K562 (cell line): ENCODE results near the gene ITPRIP. TPM values are rescaled to one million over a fixed set of nuclear protein-coding genes. Genes with fewer than 3 reads are reported as not detected.

Source experiments
- ATAC-seq: fragments of 200-7000 bp; cut with Tn5 transposase; 3 replicates; pipeline ENCODE4 v1.9.1; 2020; ENCODE audit warnings: moderate library complexity
- BruUV-seq: library from RNA; stranded (reverse); fragments of 400-500 nt; replicated peaks from 2 replicates; lab custom pipeline; 2021; lab: Mats Ljungman, UMichigan
- CTCF ChIA-PET: fragments of 300-600 bp; formaldehyde crosslinking; extraction: SDS; loops from one replicate; lab custom pipeline; 2021; ENCODE audit warnings: low intra/inter-chr PET ratio; lab: Yijun Ruan, JAX
- POLR2A ChIA-PET: fragments of 300-600, 350-650 bp; sonication (Branson Sonifier 250); formaldehyde crosslinking; extraction: SDS; loops from one replicate; lab custom pipeline; 2021; ENCODE audit warnings: antibody characterized with exemption, inconsistent platforms; lab: Yijun Ruan, JAX
- DNase-seq, 4 experiments: peaks; one replicate each; pipeline versions ENCODE4 v3.0.0 to v3.0.0-alpha.2; 2011 to 2018; ENCODE audit warnings: low spot score in 3 of 4, mixed read lengths in 3 of 4; ENCODE audit errors: extremely low read depth in 1 of 4
- FAIRE-seq: peaks from 2 replicates; lab custom pipeline; 2011; peaks lifted over from hg19 to GRCh38; lab: Jason Lieb, UNC
- H2AFZ ChIP-seq: 2 replicates; pipeline ENCODE4 v1.6.0; 2011; ENCODE audit warnings: low read depth, low read length, control low read depth, inconsistent platforms
- H3K27ac ChIP-seq: fragments of 200-600 bp; 3 replicates; pipeline ENCODE4 v1.8.0; 2011; ENCODE audit warnings: low read depth, mild to moderate bottlenecking, control low read depth, inconsistent platforms, low read length, moderate library complexity, mixed read lengths; ENCODE audit errors: extremely low read depth
- H3K27me3 ChIP-seq, 2 experiments: fragments of 300-600 bp in 1 of 2; 2 replicates in 1 of 2; 3 replicates in 1 of 2; pipeline versions ENCODE4 v1.6.0 to v1.8.0; 2011; ENCODE audit warnings: inconsistent platforms in 2 of 2, low read length in 2 of 2, mild to moderate bottlenecking in 1 of 2, mixed read lengths in 1 of 2, moderate library complexity in 1 of 2; ENCODE audit not compliant: control insufficient read depth in 2 of 2, insufficient read depth in 2 of 2
- H3K36me3 ChIP-seq: fragments of 300-600 bp; 3 replicates; pipeline ENCODE4 v1.8.0; 2011; ENCODE audit warnings: mild to moderate bottlenecking, low read length, inconsistent platforms; ENCODE audit not compliant: control insufficient read depth, insufficient read depth
- H3K4me1 ChIP-seq, 2 experiments: fragments of 200-600 bp in 1 of 2; replicated peaks in 1 of 2; 2 replicates in 1 of 2; 3 replicates in 1 of 2; pipeline versions ENCODE4 v1.5.1 to v1.8.0; 2011; ENCODE audit warnings: inconsistent platforms in 2 of 2, low read length in 2 of 2, mild to moderate bottlenecking in 1 of 2, mixed read lengths in 1 of 2, moderate library complexity in 1 of 2; ENCODE audit not compliant: control insufficient read depth in 2 of 2, insufficient read depth in 2 of 2
- H3K4me2 ChIP-seq: 2 replicates; pipeline ENCODE4 v1.6.1; 2011; ENCODE audit warnings: low read length, control low read depth, inconsistent platforms, mixed read lengths; ENCODE audit not compliant: insufficient read depth
- H3K4me3 ChIP-seq: fragments of 200-600 bp; sonication (generic), shearing (Covaris generic); 2 replicates; pipeline ENCODE4 v1.5.1; 2016; ENCODE audit warnings: control low read depth, inconsistent platforms
- H3K79me2 ChIP-seq: fragments of 200-600 bp; 3 replicates; pipeline ENCODE4 v1.8.0; 2011; ENCODE audit warnings: low read length, inconsistent platforms; ENCODE audit not compliant: control insufficient read depth, insufficient read depth
- H3K9ac ChIP-seq, 2 experiments: 2 replicates each; pipeline versions ENCODE4 v1.6.0 to v1.6.1; 2011; ENCODE audit warnings: low read depth in 2 of 2, low read length in 2 of 2, control low read depth in 1 of 2, inconsistent platforms in 1 of 2, mild to moderate bottlenecking in 1 of 2, mixed read lengths in 1 of 2; ENCODE audit not compliant: insufficient read depth in 1 of 2
- H3K9me1 ChIP-seq: one replicate; pipeline ENCODE4 v1.6.0; 2011; ENCODE audit warnings: inconsistent platforms, mild to moderate bottlenecking, low read length, moderate library complexity; ENCODE audit not compliant: control insufficient read depth, insufficient read depth
- H3K9me3 ChIP-seq: replicated peaks from 2 replicates; pipeline ENCODE4 v1.5.1; 2011; ENCODE audit warnings: low read depth, low read length, inconsistent platforms; ENCODE audit not compliant: control insufficient read depth, insufficient read depth
- H4K20me1 ChIP-seq: replicated peaks from 2 replicates; pipeline ENCODE4 v1.6.1; 2011; ENCODE audit warnings: low read length, inconsistent platforms, mixed read lengths; ENCODE audit not compliant: control insufficient read depth, insufficient read depth
- ATF7 ChIP-seq: fragments of 450-650 bp; IDR thresholded peaks from 2 replicates; pipeline ENCODE4 v1.7.1; 2014; ENCODE audit warnings: mild to moderate bottlenecking, moderate library complexity
- BCLAF1 ChIP-seq, 2 experiments: fragments of 450-650 bp in 1 of 2; IDR thresholded peaks; 2 replicates each; pipeline ENCODE4 v1.6.1; 2011 to 2017; ENCODE audit warnings: low read depth in 2 of 2, antibody characterized with exemption in 1 of 2, borderline replicate concordance in 1 of 2, low read length in 1 of 2, mild to moderate bottlenecking in 1 of 2, mixed read lengths in 1 of 2; ENCODE audit not compliant: control insufficient read depth in 1 of 2
- BRD4 ChIP-seq: fragments of 200-600 bp; sonication (generic); IDR thresholded peaks from 2 replicates; pipeline ENCODE4 v1.6.1; 2017; ENCODE audit warnings: inconsistent platforms
- CBX2 ChIP-seq: fragments of 200-600 bp; sonication (generic); IDR thresholded peaks from one replicate; pipeline ENCODE4 v1.6.1; 2012; ENCODE audit warnings: mild to moderate bottlenecking, low read length, inconsistent platforms; ENCODE audit not compliant: insufficient read depth, poor library complexity, severe bottlenecking
- E2F5 ChIP-seq: sonication (generic); formaldehyde crosslinking; IDR thresholded peaks from 2 replicates; pipeline ENCODE4 v1.8.0; 2022; ENCODE audit warnings: mild to moderate bottlenecking, missing genetic modification reagents
- GABPB1 ChIP-seq: sonication (generic); formaldehyde crosslinking; IDR thresholded peaks from 2 replicates; pipeline ENCODE4 v1.8.0; 2022; ENCODE audit warnings: mild to moderate bottlenecking, missing genetic modification reagents
- HMGN3 ChIP-seq: IDR thresholded peaks from 2 replicates; pipeline ENCODE4 v1.6.1; 2011; ENCODE audit warnings: borderline replicate concordance, low read depth, mild to moderate bottlenecking, mixed read lengths, low read length; ENCODE audit not compliant: insufficient read length; ENCODE audit errors: extremely low read depth
- KAT8 ChIP-seq: fragments of 450-650 bp; IDR thresholded peaks from 2 replicates; pipeline ENCODE4 v1.6.1; 2016; ENCODE audit warnings: low read depth, mild to moderate bottlenecking
- NCOR1 ChIP-seq: fragments of 450-650 bp; IDR thresholded peaks from 2 replicates; pipeline ENCODE4 v1.6.1; 2016; ENCODE audit warnings: mild to moderate bottlenecking, moderate library complexity
- NR4A1 ChIP-seq, 2 experiments: fragments of 250-450 bp in 1 of 2; fragments of 450-650 bp in 1 of 2; sonication (Bioruptor Pico) in 1 of 2; IDR thresholded peaks; 2 replicates each; pipeline versions ENCODE4 v1.4.0 to v1.6.1; 2016 to 2020; ENCODE audit warnings: mild to moderate bottlenecking in 2 of 2, missing compliant biosample characterization in 1 of 2, missing genetic modification characterization in 1 of 2, moderate library complexity in 1 of 2
- ZBTB2 ChIP-seq: fragments of 450-650 bp; IDR thresholded peaks from 2 replicates; pipeline ENCODE4 v1.6.1; 2016; ENCODE audit warnings: antibody characterized with exemption
- ZNF121 ChIP-seq: sonication (generic); formaldehyde crosslinking; conservative IDR thresholded peaks from 2 replicates; pipeline ENCODE4 v1.8.0; 2022; ENCODE audit warnings: missing genetic modification reagents
- ZSCAN29 ChIP-seq: fragments of 450-650 bp; IDR thresholded peaks from 2 replicates; pipeline ENCODE4 v1.6.1; 2017
- WGBS: fragments of 100-300 bp; shearing (Covaris generic); methylation state at CpG from one replicate; pipeline ENCODE4 v1.1.6; 2016; ENCODE audit warnings: low coverage, mixed read lengths; ENCODE audit not compliant: insufficient coverage; ENCODE audit errors: missing lambda C conversion rate; 5-methylcytosine and 5-hydroxymethylcytosine counted together
- in situ Hi-C: fragments of 300-500 bp; cut with MboI; formaldehyde crosslinking; loops from 4 replicates; pipeline ENCODE4 v1.15.0; 2018; ENCODE audit warnings: inconsistent platforms, mixed read lengths
- intact Hi-C: fragments of 100-400 bp; cut with micrococcal nuclease; formaldehyde crosslinking; loops from 2 replicates; pipeline ENCODE4 v1.14.2; 2022
- polyA plus RNA-seq, 8 experiments: library from polyadenylated mRNA; depleted of rRNA in 4 of 8; stranded (reverse) in 5 of 8; unstranded in 3 of 8; fragments of >200 nt; fragmentation: Nextera tagmentation in 2 of 8; fragmentation: Illumina TruSeq in 1 of 8; extraction: Ambion mirVana in 2 of 8; extraction: Trizol in 1 of 8; gene quantifications; 2 replicates each; pipeline versions ENCODE4 v1.2.1 to v1.2.3, GENCODE V29; 2011 to 2014; ENCODE audit warnings: inconsistent platforms in 1 of 8, missing spikeins in 1 of 8
- total RNA-seq, 7 experiments: library from RNA; depleted of rRNA in 6 of 7; stranded (reverse); fragments of >200 nt in 6 of 7; fragmentation: Illumina TruSeq in 2 of 7; extraction: Trizol in 2 of 7; gene quantifications; 2 replicates each; pipeline versions ENCODE4 v1.2.1 to v1.2.3, GENCODE V29; 2011 to 2021; ENCODE audit warnings: low replicate concordance in 1 of 7

Gene ITPRIP
- total and polyA plus RNA-seq, 9 of the 15 experiments (the other 6 are each of a cell fraction or from before 2014, with no cell fraction given) = 4.4 to 28.5 (median 10.9) TPM

- ChIA-PET POLR2A (interaction anchor here (0.6 to 1.8 kb wide), 7 partner anchors 8 to 199 kb away, joined by 3 to 12 read pairs (median 4); partner anchors contain the start of gene CFAP58), CTCF (interaction anchor here (1.0 to 1.1 kb wide), 2 partner anchors 74 to 76 kb away, joined by 3 read pairs; no protein-coding TSS in a partner anchor)
- peak overlapping the region; percentile 82 for H2AFZ ChIP-seq
- H3K4me3 ChIP-seq = no peak overlapping the region
- FAIRE-seq = peak; percentile 73
- H3K27me3 ChIP-seq = no peaks in the 10 kb centered on the region
- in situ Hi-C loops = no loop called here
- no peaks in the 10 kb centered on the region for H3K9me1 ChIP-seq
- H3K36me3 ChIP-seq = no peaks in the 10 kb centered on the region
- H3K79me2 ChIP-seq = no peaks in the 10 kb centered on the region
- peak; percentile 96 for ATAC-seq
- peak overlapping the region; percentile 48 to 80; a peak in 3 of 4 replicates for H3K9ac ChIP-seq
- DNase-seq = peak; percentile 60 to 68 (median 62)
- peaks cover 7 to 8% of the 10 kb centered on the region in 2 experiments for H3K4me1 ChIP-seq
- BruUV-seq = no TSS peak
- intact Hi-C loops = no loop called here
- H3K9me3 ChIP-seq = no peaks in the 10 kb centered on the region
- 29% methylated on average over 24 of the region's 42 CpGs for WGBS
- H3K4me2 ChIP-seq = peak overlapping the region; percentile 48
- H4K20me1 ChIP-seq = no peaks in the 10 kb centered on the region
- H3K27ac ChIP-seq = no peak overlapping the region
- TF ChIP-seq KAT8 = no peak
- no peak for TF ChIP-seq CBX2
- peak; percentile 97 for TF ChIP-seq ATF7
- TF ChIP-seq E2F5 (CRISPR knock-in tag) = no peak
- TF ChIP-seq NR4A1 (CRISPR knock-in tag; IDR thresholded peaks at IDR 0.05) = no peak
- no peak for TF ChIP-seq NR4A1 (tag; IDR thresholded peaks at IDR 0.05)
- TF ChIP-seq BCLAF1 (IDR thresholded peaks at IDR 0.05; ENCODE audit: borderline replicate concordance in 1 of 2, control insufficient read depth in 1 of 2, low read depth in 2 of 2, low read length in 1 of 2) = 0 out of 4 replicates have a peak, but pooled peaks of 1 of the 2 experiments have one; percentile 44
- 0 out of 2 replicates have a peak, but pooled peaks have one; percentile 6 for TF ChIP-seq GABPB1 (CRISPR knock-in tag)
- TF ChIP-seq HMGN3 = peak; percentile 32
- TF ChIP-seq NCOR1 = no peak
- no peak for TF ChIP-seq ZBTB2
- TF ChIP-seq ZNF121 (CRISPR knock-in tag) = no peak
- TF ChIP-seq ZSCAN29 = no peak
- no peak for TF ChIP-seq BRD4
These were observed 63.2 kb downstream of the ITPRIP start for GRCh38 chr10:104274762-104275721.
